ENCODE measurements around the gene IMPA2.

Gene IMPA2

DNA sequence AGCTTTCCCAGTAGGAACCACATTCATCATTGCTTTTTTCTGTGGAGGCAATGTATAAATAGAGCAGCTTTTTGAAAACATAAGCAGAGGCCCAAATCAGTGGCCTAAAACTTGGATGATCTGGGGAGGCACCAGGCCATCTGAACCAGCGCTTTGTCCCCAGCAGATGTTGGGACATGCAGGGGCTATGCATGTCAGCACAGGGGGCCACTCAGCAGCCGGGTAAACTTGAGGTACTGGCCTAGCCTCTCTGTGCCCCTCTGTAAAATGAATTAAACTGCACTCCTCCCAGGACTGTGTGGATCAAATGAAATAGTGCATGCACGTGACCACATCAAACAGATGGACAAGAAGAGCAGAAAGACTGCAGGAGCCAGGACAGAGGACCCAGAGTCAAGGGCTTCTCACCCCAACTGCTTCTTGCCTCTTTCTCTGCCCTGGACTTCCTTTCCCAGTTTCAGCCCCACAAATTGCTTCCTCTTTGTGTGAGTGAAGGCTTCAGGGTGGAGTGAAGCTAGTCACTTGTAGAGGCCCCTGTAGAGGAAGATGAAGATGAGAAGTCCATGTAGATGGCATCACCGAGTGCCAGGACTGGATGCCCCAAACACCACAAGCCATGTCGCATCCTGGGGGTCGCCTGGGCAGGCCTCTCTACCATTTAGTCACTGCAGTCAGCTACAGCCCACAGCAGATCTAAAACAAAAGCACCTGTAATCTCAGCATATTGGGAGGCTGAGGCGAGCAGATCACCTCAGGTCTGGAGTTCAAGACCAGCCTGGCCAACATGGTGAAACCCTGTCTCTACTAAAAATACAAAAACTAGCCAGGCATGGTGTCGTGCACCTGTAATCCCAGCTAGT is 53.2 kb downstream of the IMPA2 start:
- Histone ChIP-seq H3K36me3 (ENCODE audit: insufficient read depth, low read length) (no peaks in the 10 kb centered on the region), H2AFZ (ENCODE audit: low read length) (no peak overlapping the region), H4K20me1 (ENCODE audit: insufficient read depth, low read length, poor library complexity, severe bottlenecking) (no peaks in the 10 kb centered on the region), H3K9me2 (replicated peaks; ENCODE audit: low read depth, low read length) (no peaks in the 10 kb centered on the region), H3K9ac (ENCODE audit: low read depth, low read length, poor library complexity, severe bottlenecking) (no peak overlapping the region), H3K4me3 (ENCODE audit: low read length, poor library complexity, severe bottlenecking) (no peak overlapping the region), H3K4me1 (ENCODE audit: insufficient read depth, low read length, poor library complexity, severe bottlenecking) (no peaks in the 10 kb centered on the region), H3K79me2 (ENCODE audit: insufficient read depth, low read length) (no peaks in the 10 kb centered on the region), H3K27me3 (ENCODE audit: insufficient read depth, low read length, poor library complexity, severe bottlenecking) (no peaks in the 10 kb centered on the region), H3K9me3 (ENCODE audit: insufficient read depth, low read depth, low read length) (no peaks in the 10 kb centered on the region), H3K4me2 (ENCODE audit: low read depth, low read length, poor library complexity, severe bottlenecking) (no peak overlapping the region), H3F3A (ENCODE audit: low read depth) (no peaks in the 10 kb centered on the region)
- TF ChIP-seq CTCF (conservative IDR thresholded peaks at IDR 0.05; ENCODE audit: low read length) = no peak
- TF ChIP-seq EZH2phosphoT487 (IDR thresholded peaks at IDR 0.05; ENCODE audit: borderline replicate concordance) = no peak

DNA sequence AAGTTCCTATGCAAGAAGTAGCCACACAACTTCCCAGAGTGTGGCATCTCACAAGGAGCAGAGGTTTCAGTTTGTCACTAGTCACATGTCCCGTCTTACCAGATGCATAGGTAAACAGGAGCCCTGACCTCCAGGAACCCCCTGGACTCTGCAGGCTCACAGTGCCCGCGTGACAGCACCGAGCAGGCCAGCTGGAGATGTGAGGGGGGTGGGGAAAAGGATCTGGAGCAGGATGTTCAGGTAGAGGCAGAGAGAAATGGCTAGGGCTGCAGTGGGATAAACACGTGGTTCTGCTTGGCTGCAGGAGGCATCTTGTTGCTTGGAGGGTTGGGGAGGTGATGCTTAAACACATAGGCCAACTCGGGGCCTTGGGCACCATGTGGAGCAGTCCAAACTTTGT is 54.2 kb downstream of the IMPA2 start:
- Histone ChIP-seq H3K9me2 (replicated peaks; ENCODE audit: low read depth, low read length) (no peaks in the 10 kb centered on the region), H3K4me2 (ENCODE audit: low read depth, low read length, poor library complexity, severe bottlenecking) (no peak overlapping the region), H3K36me3 (ENCODE audit: insufficient read depth, low read length) (no peaks in the 10 kb centered on the region), H3K79me2 (ENCODE audit: insufficient read depth, low read length) (no peaks in the 10 kb centered on the region), H3F3A (ENCODE audit: low read depth) (no peaks in the 10 kb centered on the region), H3K9ac (ENCODE audit: low read depth, low read length, poor library complexity, severe bottlenecking) (no peak overlapping the region), H3K27me3 (ENCODE audit: insufficient read depth, low read length, poor library complexity, severe bottlenecking) (no peaks in the 10 kb centered on the region), H2AFZ (ENCODE audit: low read length) (no peak overlapping the region), H3K4me3 (ENCODE audit: low read length, poor library complexity, severe bottlenecking) (no peak overlapping the region), H3K4me1 (ENCODE audit: insufficient read depth, low read length, poor library complexity, severe bottlenecking) (no peaks in the 10 kb centered on the region), H3K9me3 (ENCODE audit: insufficient read depth, low read depth, low read length) (no peaks in the 10 kb centered on the region), H4K20me1 (ENCODE audit: insufficient read depth, low read length, poor library complexity, severe bottlenecking) (no peaks in the 10 kb centered on the region)
- no peak for TF ChIP-seq EZH2phosphoT487 (IDR thresholded peaks at IDR 0.05; ENCODE audit: borderline replicate concordance)
- TF ChIP-seq CTCF (conservative IDR thresholded peaks at IDR 0.05; ENCODE audit: low read length) = no peak

- TF ChIP-seq EZH2phosphoT487 (IDR thresholded peaks at IDR 0.05; ENCODE audit: borderline replicate concordance) = no peak
- no peak for TF ChIP-seq CTCF (conservative IDR thresholded peaks at IDR 0.05; ENCODE audit: low read length)
- Histone ChIP-seq H3K27me3 (ENCODE audit: insufficient read depth, low read length, poor library complexity, severe bottlenecking) (no peaks in the 10 kb centered on the region), H3K9ac (ENCODE audit: low read depth, low read length, poor library complexity, severe bottlenecking) (no peak overlapping the region), H2AFZ (ENCODE audit: low read length) (no peak overlapping the region), H3K9me2 (replicated peaks; ENCODE audit: low read depth, low read length) (no peaks in the 10 kb centered on the region), H3K36me3 (ENCODE audit: insufficient read depth, low read length) (no peaks in the 10 kb centered on the region), H3K4me2 (ENCODE audit: low read depth, low read length, poor library complexity, severe bottlenecking) (no peak overlapping the region), H3K4me3 (ENCODE audit: low read length, poor library complexity, severe bottlenecking) (no peak overlapping the region), H3K9me3 (ENCODE audit: insufficient read depth, low read depth, low read length) (no peaks in the 10 kb centered on the region), H3F3A (ENCODE audit: low read depth) (no peaks in the 10 kb centered on the region), H4K20me1 (ENCODE audit: insufficient read depth, low read length, poor library complexity, severe bottlenecking) (no peaks in the 10 kb centered on the region), H3K4me1 (ENCODE audit: insufficient read depth, low read length, poor library complexity, severe bottlenecking) (no peaks in the 10 kb centered on the region), H3K79me2 (ENCODE audit: insufficient read depth, low read length) (no peaks in the 10 kb centered on the region)
These were observed 55.0 kb downstream of the IMPA2 start for GRCh38 chr18:12036201-12036751.
